ENCODE measurements around the gene AHI1.

Gene AHI1

GRCh38 chr6:135233686-135234491 is 263.7 kb downstream of the AHI1 start:
- H3K4me3 ChIP-seq = no peak overlapping the region
- H3K27me3 ChIP-seq (ENCODE audit: low read depth) = no peaks in the 10 kb centered on the region
- no peaks in the 10 kb centered on the region for H3K36me3 ChIP-seq (replicated peaks)
- no peaks in the 10 kb centered on the region for H3K9me3 ChIP-seq
- in situ Hi-C loops (cut with MboI; ENCODE audit: low sequenced_read_pairs) = no loop called here
- no peak for DNase-seq (ENCODE audit: low spot score in 2 of 2)
- no peaks in the 10 kb centered on the region for H3K4me1 ChIP-seq

Data from HAP-1 (cell line).